Hepatocyte (in vitro differentiated cells): Measurements from ENCODE around the gene PDCD7. TPM values are rescaled to one million over a fixed set of nuclear protein-coding genes. Genes with fewer than 3 reads are reported as not detected.

Experiments used
- DNase-seq: peaks from one replicate; pipeline ENCODE4 v3.0.0-alpha.2; 2016; ENCODE audit warnings: low spot score
- H2AFZ ChIP-seq: fragments of 200-600 bp; sonication (generic); 2 replicates; pipeline ENCODE4 v1.6.0; 2016; ENCODE audit warnings: antibody characterized with exemption, mild to moderate bottlenecking
- H3K27ac ChIP-seq: fragments of 200-600 bp; sonication (generic); 2 replicates; pipeline ENCODE4 v1.5.1; 2016; ENCODE audit warnings: mild to moderate bottlenecking
- H3K27me3 ChIP-seq: fragments of 200-600 bp; sonication (generic); 2 replicates; pipeline ENCODE4 v1.6.1; 2016
- H3K36me3 ChIP-seq: fragments of 200-600 bp; sonication (generic); replicated peaks from 2 replicates; pipeline ENCODE4 v1.5.1; 2016; ENCODE audit warnings: low read depth; ENCODE audit not compliant: insufficient read depth
- H3K4me1 ChIP-seq: fragments of 200-600 bp; sonication (generic); 2 replicates; pipeline ENCODE4 v1.5.1; 2016; ENCODE audit warnings: mild to moderate bottlenecking, moderate library complexity; ENCODE audit not compliant: insufficient read depth
- H3K4me2 ChIP-seq: fragments of 200-600 bp; sonication (generic); 2 replicates; pipeline ENCODE4 v1.6.0; 2016
- H3K4me3 ChIP-seq: fragments of 200-600 bp; sonication (generic); 2 replicates; pipeline ENCODE4 v1.5.1; 2016; ENCODE audit warnings: mild to moderate bottlenecking
- H3K79me2 ChIP-seq: fragments of 200-600 bp; sonication (generic); 2 replicates; pipeline ENCODE4 v1.6.0; 2017; ENCODE audit warnings: mild to moderate bottlenecking
- H3K9me2 ChIP-seq: fragments of 200-600 bp; sonication (generic); replicated peaks from 2 replicates; pipeline ENCODE4 v1.6.0; 2017; ENCODE audit warnings: mild to moderate bottlenecking; ENCODE audit not compliant: insufficient read depth
- H3K9me3 ChIP-seq: fragments of 200-600 bp; sonication (generic); 2 replicates; pipeline ENCODE4 v1.5.1; 2016; ENCODE audit warnings: low read depth, mild to moderate bottlenecking
- H4K20me1 ChIP-seq: fragments of 200-600 bp; sonication (generic); 2 replicates; pipeline ENCODE4 v1.6.0; 2016; ENCODE audit warnings: mild to moderate bottlenecking; ENCODE audit not compliant: insufficient read depth, poor library complexity, severe bottlenecking
- EZH2 ChIP-seq: fragments of 200-600 bp; sonication (generic); IDR thresholded peaks from 2 replicates; pipeline ENCODE4 v1.6.1; 2016; ENCODE audit warnings: antibody characterized with exemption, mild to moderate bottlenecking, borderline replicate concordance
- EZH2phosphoT487 ChIP-seq: fragments of 200-600 bp; sonication (generic); IDR thresholded peaks from one replicate; pipeline ENCODE4 v1.6.1; 2018; ENCODE audit warnings: antibody characterized with exemption, mild to moderate bottlenecking, low read depth, moderate library complexity; ENCODE audit not compliant: unreplicated experiment, severe bottlenecking
- WGBS: methylation state at CpG from one replicate; pipeline ENCODE4 v1.1.6; 2016; ENCODE audit warnings: low lambda C conversion rate; ENCODE audit errors: missing lambda C conversion rate; 5-methylcytosine and 5-hydroxymethylcytosine counted together
- polyA plus RNA-seq: library from polyadenylated mRNA; unstranded; fragments of >200 nt; fragmentation: Nextera tagmentation; extraction: Ambion mirVana; gene quantifications from 2 replicates; pipeline ENCODE4 v1.2.1, GENCODE V29; 2016
- total RNA-seq: library from RNA; depleted of rRNA; stranded (reverse); fragments of >200 nt; gene quantifications from 2 replicates; pipeline ENCODE4 v1.2.3, GENCODE V29; 2014
- TF ChIP-seq, protein P1 (sequence below): fragments of 200-600 bp; sonication (generic); IDR thresholded peaks from 2 replicates; pipeline ENCODE4 v1.5.1; 2016; ENCODE audit warnings: antibody characterized with exemption, mild to moderate bottlenecking; ENCODE audit not compliant: poor library complexity

The PDCD7 gene
- total and polyA plus RNA-seq, 2 experiments from 2014 or later, result 13.6 to 15.2 TPM

- H3K36me3 ChIP-seq, result peaks cover 4% of the 10 kb centered on the region
Measured at GRCh38 chr15:65172531-65172930, 38.9 kb upstream of the PDCD7 start.

GRCh38 chr15:65171428-65171827 is 37.8 kb upstream of the PDCD7 start:
- DNase-seq, result no peak
- Histone ChIP-seq H3K4me1 (no peaks in the 10 kb centered on the region), H4K20me1 (no peaks in the 10 kb centered on the region), H2AFZ (no peak overlapping the region), H3K9me3 (no peaks in the 10 kb centered on the region), H3K4me2 (no peak overlapping the region), H3K27ac (no peak overlapping the region), H3K9me2 (no peaks in the 10 kb centered on the region), H3K27me3 (no peaks in the 10 kb centered on the region), H3K36me3 (peaks cover 4% of the 10 kb centered on the region), H3K79me2 (peaks cover 63% of the 10 kb centered on the region), H3K4me3 (no peak overlapping the region)
- no peak for TF ChIP-seq EZH2
- TF ChIP-seq, protein P1, sequence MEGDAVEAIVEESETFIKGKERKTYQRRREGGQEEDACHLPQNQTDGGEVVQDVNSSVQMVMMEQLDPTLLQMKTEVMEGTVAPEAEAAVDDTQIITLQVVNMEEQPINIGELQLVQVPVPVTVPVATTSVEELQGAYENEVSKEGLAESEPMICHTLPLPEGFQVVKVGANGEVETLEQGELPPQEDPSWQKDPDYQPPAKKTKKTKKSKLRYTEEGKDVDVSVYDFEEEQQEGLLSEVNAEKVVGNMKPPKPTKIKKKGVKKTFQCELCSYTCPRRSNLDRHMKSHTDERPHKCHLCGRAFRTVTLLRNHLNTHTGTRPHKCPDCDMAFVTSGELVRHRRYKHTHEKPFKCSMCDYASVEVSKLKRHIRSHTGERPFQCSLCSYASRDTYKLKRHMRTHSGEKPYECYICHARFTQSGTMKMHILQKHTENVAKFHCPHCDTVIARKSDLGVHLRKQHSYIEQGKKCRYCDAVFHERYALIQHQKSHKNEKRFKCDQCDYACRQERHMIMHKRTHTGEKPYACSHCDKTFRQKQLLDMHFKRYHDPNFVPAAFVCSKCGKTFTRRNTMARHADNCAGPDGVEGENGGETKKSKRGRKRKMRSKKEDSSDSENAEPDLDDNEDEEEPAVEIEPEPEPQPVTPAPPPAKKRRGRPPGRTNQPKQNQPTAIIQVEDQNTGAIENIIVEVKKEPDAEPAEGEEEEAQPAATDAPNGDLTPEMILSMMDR, result no peak
- TF ChIP-seq EZH2phosphoT487, result no peak
- 92% methylated on average over 5 of the region's 5 CpGs for WGBS

More at GRCh38 chr15:65172531-65172930, 38.9 kb upstream of the PDCD7 start:
- no peaks in the 10 kb centered on the region for H3K4me1 ChIP-seq
- no peaks in the 10 kb centered on the region for H3K27me3 ChIP-seq
- TF ChIP-seq, protein P1, result no peak
- no peak for TF ChIP-seq EZH2
- no peak for TF ChIP-seq EZH2phosphoT487
- H3K79me2 ChIP-seq, result peaks cover 64% of the 10 kb centered on the region
- no peaks in the 10 kb centered on the region for H3K9me3 ChIP-seq
- H3K27ac ChIP-seq, result no peak overlapping the region
- no peaks in the 10 kb centered on the region for H3K9me2 ChIP-seq
- WGBS, result 94% methylated on average over 5 of the region's 5 CpGs
- H4K20me1 ChIP-seq, result peaks cover 2% of the 10 kb centered on the region
- no peak overlapping the region for H3K4me3 ChIP-seq
- no peak overlapping the region for H2AFZ ChIP-seq
- DNase-seq, result no peak
- H3K4me2 ChIP-seq, result no peak overlapping the region

- DNase-seq, result no peak
- TF ChIP-seq, protein P1, result no peak
- TF ChIP-seq EZH2, result no peak
- no peak for TF ChIP-seq EZH2phosphoT487
- H3K4me1 ChIP-seq, result no peaks in the 10 kb centered on the region
- H3K9me2 ChIP-seq, result no peaks in the 10 kb centered on the region
- no peak overlapping the region for H3K27ac ChIP-seq
- no peaks in the 10 kb centered on the region for H3K36me3 ChIP-seq
- no peaks in the 10 kb centered on the region for H3K27me3 ChIP-seq
- H3K4me3 ChIP-seq, result no peak overlapping the region
- H2AFZ ChIP-seq, result no peak overlapping the region
- H3K4me2 ChIP-seq, result no peak overlapping the region
- WGBS, result 65% methylated on average over 2 of the region's 2 CpGs
- H4K20me1 ChIP-seq, result peaks cover 13% of the 10 kb centered on the region
- no peaks in the 10 kb centered on the region for H3K9me3 ChIP-seq
- H3K79me2 ChIP-seq, result peaks cover 44% of the 10 kb centered on the region
Measured at GRCh38 chr15:65165875-65166274, 32.3 kb upstream of the PDCD7 start.

DNA sequence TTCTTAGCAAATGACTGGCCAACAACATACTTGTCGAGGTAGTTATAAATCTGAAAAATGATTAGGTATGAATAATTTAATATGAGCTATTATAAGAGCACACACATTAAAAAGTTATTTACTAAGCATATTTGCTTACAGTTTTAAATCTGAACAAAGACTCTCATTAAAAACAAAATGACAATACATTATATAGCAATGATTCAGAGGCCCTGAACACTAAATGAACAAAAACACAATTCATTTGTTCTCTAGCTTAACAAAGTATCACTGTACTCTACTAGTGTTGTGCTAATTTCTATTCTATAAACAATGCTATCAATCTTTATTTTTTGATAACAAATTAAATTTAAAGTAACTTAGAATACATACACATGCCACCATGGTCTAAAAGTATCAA is 30.5 kb upstream of the PDCD7 start:
- H4K20me1 ChIP-seq, result peaks cover 13% of the 10 kb centered on the region
- WGBS, result 100% methylated on average over 1 of the region's 1 CpG
- no peak for TF ChIP-seq EZH2phosphoT487
- no peak for TF ChIP-seq EZH2
- TF ChIP-seq, protein P1, result no peak
- H2AFZ ChIP-seq, result no peak overlapping the region
- H3K36me3 ChIP-seq, result no peaks in the 10 kb centered on the region
- no peak overlapping the region for H3K4me2 ChIP-seq
- H3K9me2 ChIP-seq, result no peaks in the 10 kb centered on the region
- no peak overlapping the region for H3K4me3 ChIP-seq
- DNase-seq, result no peak
- no peaks in the 10 kb centered on the region for H3K4me1 ChIP-seq
- H3K9me3 ChIP-seq, result no peaks in the 10 kb centered on the region
- H3K79me2 ChIP-seq, result peaks cover 29% of the 10 kb centered on the region
- no peak overlapping the region for H3K27ac ChIP-seq
- no peaks in the 10 kb centered on the region for H3K27me3 ChIP-seq
